AG04449 (cell line): ENCODE results near the gene LRRC61.

Experiments used
- CTCF ChIA-PET: fragments of 350-600 bp; formaldehyde crosslinking; extraction: SDS; loops from one replicate; lab custom pipeline; 2021; ENCODE audit warnings: antibody characterized with exemption; lab: Yijun Ruan, JAX
- POLR2A ChIA-PET: fragments of 400-600, 350-600 bp; formaldehyde crosslinking; extraction: SDS; loops from one replicate; lab custom pipeline; 2020; ENCODE audit warnings: antibody characterized with exemption, inconsistent platforms; lab: Yijun Ruan, JAX
- DNase-seq: peaks from one replicate; pipeline ENCODE4 v3.0.0-alpha.2; 2010; ENCODE audit warnings: low read depth, low spot score
- H3K4me3 ChIP-seq: 2 replicates; pipeline ENCODE4 v1.5.1; 2011; ENCODE audit warnings: low read depth, mild to moderate bottlenecking, control low read depth, low read length
- CTCF ChIP-seq: IDR thresholded peaks from one replicate; pipeline ENCODE4 v1.5.1; 2011; ENCODE audit warnings: mild to moderate bottlenecking, moderate library complexity, low read length, control low read depth, inconsistent platforms; ENCODE audit not compliant: insufficient read depth; ENCODE audit errors: missing control alignments

LRRC61 gene

GRCh38 chr7:150381785-150382122, 58.6 kb downstream of the LRRC61 start:
- H3K4me3 ChIP-seq = no peak overlapping the region
- no peak for DNase-seq
- POLR2A ChIA-PET = no interaction called here
- CTCF ChIA-PET = no interaction called here
- TF ChIP-seq CTCF = no peak

DNA sequence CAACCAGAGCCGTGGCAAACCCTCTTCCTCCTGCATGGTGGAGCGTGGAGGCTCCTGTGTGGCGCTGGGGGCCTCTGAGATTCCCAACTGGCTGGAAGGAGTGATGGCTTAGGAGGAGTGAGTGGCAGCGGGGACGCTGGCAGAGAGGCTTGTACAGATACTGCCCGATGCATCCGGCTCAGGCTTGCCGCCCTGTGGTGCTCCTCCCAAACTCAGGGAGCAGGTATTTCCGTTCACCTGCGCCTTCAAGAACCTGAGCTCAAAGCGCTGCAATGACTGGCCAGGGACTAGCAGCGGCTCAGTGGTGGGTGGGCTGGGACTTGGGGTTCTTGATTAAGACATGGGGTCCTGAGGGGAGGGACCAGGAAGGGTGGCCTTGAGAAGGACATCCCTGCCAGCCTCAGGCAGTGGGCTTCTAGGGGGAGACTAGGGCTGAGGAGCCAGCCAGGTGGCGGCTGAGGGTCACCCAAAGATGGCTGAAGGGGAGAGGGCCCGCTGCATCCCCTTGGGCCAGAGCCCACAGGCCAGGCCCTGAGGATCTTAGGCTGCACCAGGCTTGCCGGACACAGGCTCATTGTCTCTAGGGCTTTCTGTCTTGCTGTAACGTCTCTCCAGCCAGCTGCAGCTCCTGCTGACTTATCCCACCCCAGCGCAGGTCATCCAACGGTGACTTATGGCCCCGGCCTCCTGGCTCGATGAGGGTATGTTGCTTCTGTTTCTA, 59.1 kb downstream of the LRRC61 start:
- CTCF ChIA-PET = interaction anchor here (1.4 kb wide), 1 partner anchor 10 kb away, joined by 3 read pairs; no protein-coding TSS in a partner anchor
- POLR2A ChIA-PET = no interaction called here
- TF ChIP-seq CTCF = no peak
- H3K4me3 ChIP-seq = no peak overlapping the region
- DNase-seq = no peak

DNA sequence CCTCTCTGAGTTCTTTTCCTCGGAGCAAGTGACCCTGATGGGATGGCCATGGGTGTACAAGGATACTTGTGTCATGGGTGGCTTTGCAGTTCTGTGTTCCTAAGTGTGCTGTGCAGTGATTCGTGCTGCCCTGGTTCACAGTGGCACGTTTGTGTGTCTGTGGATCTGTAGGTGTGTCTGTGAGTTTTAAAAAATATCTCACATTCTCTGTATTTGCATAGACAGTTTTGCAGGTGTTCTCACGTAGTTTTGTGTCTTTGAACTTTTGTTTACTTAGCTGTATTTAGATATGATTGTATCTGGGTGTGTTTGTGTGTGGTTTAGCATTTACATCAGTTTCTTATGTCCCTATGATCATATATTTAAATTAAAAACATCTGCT, 59.7 kb downstream of the LRRC61 start:
- DNase-seq = no peak
- CTCF ChIA-PET = interaction anchor here (1.4 kb wide), 1 partner anchor 9 kb away, joined by 3 read pairs; no protein-coding TSS in a partner anchor
- no peak overlapping the region for H3K4me3 ChIP-seq
- TF ChIP-seq CTCF = no peak
- POLR2A ChIA-PET = no interaction called here

GRCh38 chr7:150383710-150384397, 60.7 kb downstream of the LRRC61 start:
- ChIA-PET CTCF (interaction anchor here (1.4 kb wide), 1 partner anchor 8 kb away, joined by 3 read pairs; no protein-coding TSS in a partner anchor), POLR2A (no interaction called here)
- DNase-seq = no peak
- no peak overlapping the region for H3K4me3 ChIP-seq
- no peak for TF ChIP-seq CTCF

- TF ChIP-seq CTCF = no peak
- CTCF ChIA-PET = interaction anchor here (2.8 kb wide), 1 partner anchor 7 kb away, joined by 10 read pairs; no protein-coding TSS in a partner anchor
- DNase-seq = no peak
- H3K4me3 ChIP-seq = no peak overlapping the region
- POLR2A ChIA-PET = no interaction called here
Observed at GRCh38 chr7:150384406-150385301, 61.5 kb downstream of the LRRC61 start.
